Sigmoid colon (tissue), 4 donors: ENCODE data around the gene GRID2.

Experiments used
- EP300 ChIP-seq, 4 donors: sonication (generic); formaldehyde crosslinking; IDR thresholded peaks; one replicate each; pipeline ENCODE4 v1.6.1; 2017; ENCODE audit warnings: antibody characterized with exemption in 4 of 4
- POLR2A ChIP-seq, 2 donors: fragments of 450-650 bp; IDR thresholded peaks; one replicate each; pipeline ENCODE4 v1.6.1; 2016; ENCODE audit warnings: antibody characterized with exemption in 2 of 2, mild to moderate bottlenecking in 2 of 2, moderate library complexity in 2 of 2
- POLR2AphosphoS5 ChIP-seq, 4 donors: sonication (generic); formaldehyde crosslinking; IDR thresholded peaks; one replicate each; pipeline ENCODE4 v1.6.1; 2017; ENCODE audit warnings: antibody characterized with exemption in 4 of 4
- TF ChIP-seq, protein P1 (sequence below), 4 experiments: fragments of 450-650 bp in 3 of 4; fragments of 200-600 bp in 1 of 4; IDR thresholded peaks; one replicate each; pipeline ENCODE4 v1.5.1; 2016 to 2019; ENCODE audit warnings: antibody characterized with exemption in 4 of 4, mild to moderate bottlenecking in 3 of 4, moderate library complexity in 2 of 4

DNA sequence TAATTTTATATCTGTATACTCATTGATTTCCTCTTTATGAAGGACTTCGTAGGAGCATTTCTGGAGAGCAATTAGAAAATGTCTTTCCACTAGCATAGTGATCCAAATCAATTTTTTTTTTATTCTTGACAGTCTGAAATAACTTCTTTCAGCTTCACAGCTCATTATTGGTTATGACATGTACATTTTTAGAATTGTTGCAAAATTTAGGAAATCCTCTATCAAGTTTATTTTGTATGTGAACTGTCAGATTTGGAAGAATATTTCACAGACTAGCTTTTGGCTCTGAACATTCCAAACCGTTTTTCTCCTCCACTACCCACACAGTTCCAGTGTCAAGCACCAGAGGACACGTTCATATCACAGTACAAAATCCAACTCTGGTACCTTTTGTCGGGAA lies 1275.2 kb downstream of the GRID2 start:
- TF ChIP-seq, protein P1, sequence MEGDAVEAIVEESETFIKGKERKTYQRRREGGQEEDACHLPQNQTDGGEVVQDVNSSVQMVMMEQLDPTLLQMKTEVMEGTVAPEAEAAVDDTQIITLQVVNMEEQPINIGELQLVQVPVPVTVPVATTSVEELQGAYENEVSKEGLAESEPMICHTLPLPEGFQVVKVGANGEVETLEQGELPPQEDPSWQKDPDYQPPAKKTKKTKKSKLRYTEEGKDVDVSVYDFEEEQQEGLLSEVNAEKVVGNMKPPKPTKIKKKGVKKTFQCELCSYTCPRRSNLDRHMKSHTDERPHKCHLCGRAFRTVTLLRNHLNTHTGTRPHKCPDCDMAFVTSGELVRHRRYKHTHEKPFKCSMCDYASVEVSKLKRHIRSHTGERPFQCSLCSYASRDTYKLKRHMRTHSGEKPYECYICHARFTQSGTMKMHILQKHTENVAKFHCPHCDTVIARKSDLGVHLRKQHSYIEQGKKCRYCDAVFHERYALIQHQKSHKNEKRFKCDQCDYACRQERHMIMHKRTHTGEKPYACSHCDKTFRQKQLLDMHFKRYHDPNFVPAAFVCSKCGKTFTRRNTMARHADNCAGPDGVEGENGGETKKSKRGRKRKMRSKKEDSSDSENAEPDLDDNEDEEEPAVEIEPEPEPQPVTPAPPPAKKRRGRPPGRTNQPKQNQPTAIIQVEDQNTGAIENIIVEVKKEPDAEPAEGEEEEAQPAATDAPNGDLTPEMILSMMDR (IDR thresholded peaks at IDR 0.05) = no peak
- TF ChIP-seq POLR2A (IDR thresholded peaks at IDR 0.05) = no peak
- TF ChIP-seq POLR2AphosphoS5 (IDR thresholded peaks at IDR 0.05) = no peak
- TF ChIP-seq EP300 (IDR thresholded peaks at IDR 0.05) = no peak
